GM23248 (cell line): ENCODE measurements around the gene CAV2. TPM values are rescaled to one million over a fixed set of nuclear protein-coding genes. Genes with fewer than 3 reads are reported as not detected.
A peak's percentile ranks its signal among the peaks of the same experiment; 100 is the strongest.

Experiments
- DNase-seq: peaks from one replicate; pipeline ENCODE4 v3.0.0-alpha.2; 2015
- H2AFZ ChIP-seq: fragments of 200-600 bp; sonication (generic); 2 replicates; pipeline ENCODE4 v1.6.1; 2016; ENCODE audit warnings: antibody characterized with exemption
- H3F3A ChIP-seq: fragments of 200-600 bp; sonication (generic); 2 replicates; pipeline ENCODE4 v1.6.1; 2016; ENCODE audit warnings: mild to moderate bottlenecking, antibody characterized with exemption, mixed run types; ENCODE audit not compliant: insufficient read depth
- H3K27ac ChIP-seq: fragments of 200-600 bp; sonication (generic); 2 replicates; pipeline ENCODE4 v1.5.1; 2016; ENCODE audit warnings: mild to moderate bottlenecking
- H3K27me3 ChIP-seq: fragments of 200-600 bp; sonication (generic); replicated peaks from 2 replicates; pipeline ENCODE4 v1.6.1; 2016; ENCODE audit warnings: mild to moderate bottlenecking; ENCODE audit not compliant: insufficient read depth
- H3K36me3 ChIP-seq: fragments of 200-600 bp; sonication (generic); 2 replicates; pipeline ENCODE4 v1.6.1; 2016; ENCODE audit warnings: low read depth, mild to moderate bottlenecking
- H3K4me1 ChIP-seq: fragments of 200-600 bp; sonication (generic); 2 replicates; pipeline ENCODE4 v1.6.1; 2016; ENCODE audit warnings: mild to moderate bottlenecking; ENCODE audit not compliant: insufficient read depth
- H3K4me2 ChIP-seq: fragments of 200-600 bp; sonication (generic); one replicate; pipeline ENCODE4 v1.6.1; 2016; ENCODE audit warnings: mild to moderate bottlenecking; ENCODE audit not compliant: unreplicated experiment
- H3K4me3 ChIP-seq: fragments of 200-600 bp; sonication (generic); 2 replicates; pipeline ENCODE4 v1.5.1; 2016; ENCODE audit warnings: mild to moderate bottlenecking
- H3K79me2 ChIP-seq: fragments of 200-600 bp; sonication (generic); 2 replicates; pipeline ENCODE4 v1.6.1; 2016; ENCODE audit warnings: mild to moderate bottlenecking; ENCODE audit not compliant: insufficient read depth
- H3K9ac ChIP-seq: fragments of 200-600 bp; sonication (generic); 2 replicates; pipeline ENCODE4 v1.6.1; 2016; ENCODE audit warnings: mild to moderate bottlenecking
- H3K9me2 ChIP-seq: fragments of 200-600 bp; sonication (generic); 2 replicates; pipeline ENCODE4 v1.6.1; 2016; ENCODE audit warnings: mixed run types, mild to moderate bottlenecking, moderate library complexity; ENCODE audit not compliant: insufficient read depth
- H3K9me3 ChIP-seq: fragments of 200-600 bp; sonication (generic); one replicate; pipeline ENCODE4 v1.6.1; 2017; ENCODE audit warnings: low read depth
- H4K20me1 ChIP-seq: fragments of 200-600 bp; sonication (generic); 2 replicates; pipeline ENCODE4 v1.6.0; 2016; ENCODE audit not compliant: insufficient read depth
- EZH2 ChIP-seq: fragments of 200-600 bp; sonication (generic); IDR thresholded peaks from 2 replicates; pipeline ENCODE4 v1.6.1; 2018; ENCODE audit warnings: antibody characterized with exemption, mild to moderate bottlenecking; ENCODE audit not compliant: insufficient read depth, poor library complexity, severe bottlenecking
- EZH2phosphoT487 ChIP-seq: fragments of 200-600 bp; sonication (generic); IDR thresholded peaks from 2 replicates; pipeline ENCODE4 v1.6.1; 2018; ENCODE audit warnings: antibody characterized with exemption, moderate library complexity, mild to moderate bottlenecking, low read depth; ENCODE audit not compliant: insufficient read depth
- WGBS, 2 experiments: methylation state at CpG; one replicate each; pipeline ENCODE4 v1.1.6; 2015 to 2017; ENCODE audit warnings: low lambda C conversion rate in 2 of 2, low coverage in 1 of 2; ENCODE audit errors: missing lambda C conversion rate in 2 of 2; 5-methylcytosine and 5-hydroxymethylcytosine counted together
- in situ Hi-C: fragments of 300-500 bp; cut with MboI; formaldehyde crosslinking; loops from 2 replicates; pipeline ENCODE4 v1.15.0; 2020
- polyA plus RNA-seq: library from polyadenylated mRNA; unstranded; fragments of >200 nt; fragmentation: Nextera tagmentation; extraction: Ambion mirVana; gene quantifications from 2 replicates; pipeline ENCODE4 v1.2.1, GENCODE V29; 2016
- total RNA-seq: library from RNA; depleted of rRNA; stranded (reverse); fragments of >200 nt; shearing (Covaris generic); gene quantifications from 2 replicates; pipeline ENCODE4 v1.2.3, GENCODE V29; 2014; rRNA removed

CAV2 gene
- 251 and 283 TPM in 2 replicates for total RNA-seq
- 344 and 358 TPM in 2 replicates for polyA plus RNA-seq

- peak; percentile 85 for DNase-seq
- WGBS, 2 experiments, result 3 to 7% methylated on average over 33 to 74 of the region's 86 CpGs
- 0 out of 2 replicates have a peak, but pooled peaks cover 28% of the 10 kb centered on the region for H3K36me3 ChIP-seq
- TF ChIP-seq EZH2 (no peak), EZH2phosphoT487 (no peak)
- H3F3A ChIP-seq, result peaks cover 47% of the 10 kb centered on the region
- in situ Hi-C loops, result no loop called here
- H3K9me2 ChIP-seq, result no peaks in the 10 kb centered on the region
- H3K9ac ChIP-seq, result peak within 1 kb of the TSS; percentile 94
- H2AFZ ChIP-seq, result peak within 1 kb of the TSS; percentile 80
- peak within 1 kb of the TSS; percentile 99 for H3K4me2 ChIP-seq
- H3K4me3 ChIP-seq, result peak within 1 kb of the TSS; percentile 88
- H4K20me1 ChIP-seq, result no peaks in the 10 kb centered on the region
- H3K79me2 ChIP-seq, result peaks cover 46% of the 10 kb centered on the region
- no peaks in the 10 kb centered on the region for H3K27me3 ChIP-seq
- H3K4me1 ChIP-seq, result peaks cover 46% of the 10 kb centered on the region
- H3K9me3 ChIP-seq, result no peaks in the 10 kb centered on the region
- peak within 1 kb of the TSS; percentile 80 for H3K27ac ChIP-seq
Measured at GRCh38 chr7:116499168-116500077, at the start of gene CAV2. TSS of gene CAV2 (plus strand) at chr7:116499738. CDS start at chr7:116499782, 44 bp downstream.

DNA sequence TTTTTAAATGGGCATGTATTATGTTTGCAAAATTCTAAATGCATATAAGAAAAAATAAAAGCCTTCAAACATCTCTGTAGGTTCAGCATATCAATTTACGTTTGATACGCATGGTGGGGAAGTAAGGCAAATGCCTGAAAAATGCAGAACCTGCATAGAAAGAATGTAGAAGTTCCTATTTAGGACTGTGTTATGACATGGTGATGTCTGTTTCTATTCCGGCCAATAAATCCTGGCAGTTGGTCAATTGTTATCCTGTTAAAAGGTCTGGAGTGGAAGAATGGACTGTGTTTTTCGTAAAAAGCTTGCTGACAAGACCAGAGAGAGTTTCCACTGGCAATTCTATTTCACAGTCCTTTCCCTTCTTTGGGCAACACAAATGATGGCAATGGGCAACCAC lies 49.6 kb upstream of the CAV2 start:
- H3K27me3 ChIP-seq, result no peaks in the 10 kb centered on the region
- no peak overlapping the region for H3K27ac ChIP-seq
- H3K9ac ChIP-seq, result no peak overlapping the region
- peak overlapping the region; percentile 40; the same call in 1 of the 2 replicates for H2AFZ ChIP-seq
- peaks cover 42% of the 10 kb centered on the region for H3K4me1 ChIP-seq
- no peak overlapping the region for H3K4me2 ChIP-seq
- in situ Hi-C loops, result no loop called here
- WGBS, 2 experiments, result 59 to 64% methylated on average over 4 of the region's 4 CpGs
- no peak for DNase-seq
- TF ChIP-seq EZH2, result no peak
- no peak for TF ChIP-seq EZH2phosphoT487
- H3K9me2 ChIP-seq, result no peaks in the 10 kb centered on the region
- H3K36me3 ChIP-seq, result no peaks in the 10 kb centered on the region
- no peaks in the 10 kb centered on the region for H4K20me1 ChIP-seq
- no peaks in the 10 kb centered on the region for H3K79me2 ChIP-seq
- no peaks in the 10 kb centered on the region for H3K9me3 ChIP-seq
- H3F3A ChIP-seq, result peaks cover 12% of the 10 kb centered on the region
- H3K4me3 ChIP-seq, result no peak overlapping the region

DNA sequence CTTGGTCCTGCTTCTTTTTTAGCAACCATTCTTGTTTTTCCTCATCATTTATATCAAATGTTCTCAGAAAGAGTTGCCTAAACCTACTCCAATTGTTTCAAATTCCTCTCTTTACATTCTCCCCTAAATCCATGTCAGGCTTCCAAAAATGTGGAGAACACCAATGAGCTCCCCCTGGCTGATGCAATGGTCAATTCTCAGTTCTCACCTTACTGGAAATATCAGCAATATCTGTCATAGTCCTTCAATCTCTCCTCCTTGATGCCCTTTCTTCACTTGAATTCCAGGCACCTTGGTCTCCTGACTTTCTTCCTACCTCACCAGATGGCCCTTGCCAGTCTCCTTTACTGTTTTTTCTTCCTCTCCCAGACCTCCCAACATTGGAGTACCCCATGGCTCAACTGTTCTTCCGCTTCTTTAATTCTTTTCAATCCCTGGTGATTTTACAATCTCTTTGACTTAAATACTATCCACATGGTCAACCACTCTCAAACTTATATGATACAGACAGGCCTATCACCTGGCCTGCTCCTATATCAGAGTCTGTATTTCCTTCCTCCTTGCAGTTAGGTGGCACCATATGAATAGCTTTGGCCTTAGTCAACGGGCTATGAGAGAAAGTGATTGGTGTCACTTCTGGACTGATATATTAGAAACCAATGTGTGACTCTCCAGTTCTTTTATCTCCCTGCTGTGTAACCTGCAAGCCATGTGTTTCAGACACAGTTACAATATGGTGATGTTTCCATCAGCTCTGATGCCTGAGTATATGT lies 47.4 kb upstream of the CAV2 start:
- H3K27me3 ChIP-seq, result no peaks in the 10 kb centered on the region
- no peaks in the 10 kb centered on the region for H4K20me1 ChIP-seq
- no peak for TF ChIP-seq EZH2phosphoT487
- no peak for TF ChIP-seq EZH2
- no peaks in the 10 kb centered on the region for H3K79me2 ChIP-seq
- H3K4me1 ChIP-seq, result peaks cover 42% of the 10 kb centered on the region
- no peaks in the 10 kb centered on the region for H3K9me2 ChIP-seq
- no peak overlapping the region for H3K27ac ChIP-seq
- no peak overlapping the region for H3K4me3 ChIP-seq
- 93 to 98% methylated on average over 2 of the region's 2 CpGs for WGBS, 2 experiments
- H3K9ac ChIP-seq, result no peak overlapping the region
- DNase-seq, result no peak
- in situ Hi-C loops, result no loop called here
- no peak overlapping the region for H2AFZ ChIP-seq
- H3F3A ChIP-seq, result peaks cover 25% of the 10 kb centered on the region
- H3K4me2 ChIP-seq, result no peak overlapping the region
- no peaks in the 10 kb centered on the region for H3K9me3 ChIP-seq
- H3K36me3 ChIP-seq, result no peaks in the 10 kb centered on the region

DNA sequence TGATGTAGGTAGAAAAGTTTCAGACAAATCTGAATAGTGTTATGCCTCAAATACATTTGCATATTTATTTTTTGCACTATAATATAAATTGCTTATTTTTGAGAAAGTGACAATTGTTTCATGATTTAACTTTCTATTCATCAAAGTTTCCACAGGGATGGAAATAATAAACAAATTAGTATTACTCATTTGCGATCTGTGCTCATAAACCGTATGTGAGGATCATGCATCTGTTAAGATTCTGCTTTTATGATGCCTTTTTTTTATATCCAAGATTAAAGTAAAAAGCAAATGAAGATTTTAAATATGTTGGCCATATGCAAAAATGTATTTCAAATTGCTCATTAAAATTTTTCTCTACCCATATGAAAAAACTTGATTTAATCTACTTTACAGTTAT lies 45.2 kb upstream of the CAV2 start:
- WGBS, 2 experiments, result 59 to 67% methylated on average over 2 of the region's 2 CpGs
- peak overlapping the region; percentile 85 for H3K4me2 ChIP-seq

More for the DNA sequence above, 45.2 kb upstream of the CAV2 start:
- Histone ChIP-seq H3F3A (peaks cover 25% of the 10 kb centered on the region), H3K9me2 (no peaks in the 10 kb centered on the region), H3K27me3 (no peaks in the 10 kb centered on the region), H4K20me1 (no peaks in the 10 kb centered on the region), H3K4me1 (peaks cover 31% of the 10 kb centered on the region), H2AFZ (no peak overlapping the region), H3K27ac (peak overlapping the region; percentile 77), H3K9ac (peak overlapping the region; percentile 36), H3K36me3 (no peaks in the 10 kb centered on the region), H3K4me3 (peak overlapping the region; percentile 40), H3K9me3 (no peaks in the 10 kb centered on the region), H3K79me2 (no peaks in the 10 kb centered on the region)
- DNase-seq, result no peak
- TF ChIP-seq EZH2 (no peak), EZH2phosphoT487 (no peak)
- in situ Hi-C loops, result no loop called here
